Progenitor cell of endocrine pancreas (in vitro differentiated cells): ENCODE measurements around the gene PDSS1. TPM values are rescaled to one million over a fixed set of nuclear protein-coding genes. Genes with fewer than 3 reads are reported as not detected.

Experiments
- DNase-seq: peaks from one replicate; pipeline ENCODE4 v3.0.0; 2021; ENCODE audit warnings: low spot score; ENCODE audit not compliant: unreplicated experiment
- H3K27ac Mint-ChIP-seq: 2 replicates; pipeline ENCODE4 v1.8.0; 2021; ENCODE audit warnings: mild to moderate bottlenecking, moderate library complexity, mixed read lengths
- H3K27me3 Mint-ChIP-seq: 2 replicates; pipeline ENCODE4 v1.8.0; 2021; ENCODE audit warnings: mixed read lengths
- H3K36me3 Mint-ChIP-seq: 2 replicates; pipeline ENCODE4 v1.8.0; 2022; ENCODE audit warnings: mixed read lengths; ENCODE audit not compliant: insufficient read depth
- H3K4me1 Mint-ChIP-seq: 2 replicates; pipeline ENCODE4 v1.8.0; 2021; ENCODE audit warnings: low read depth, mixed read lengths
- H3K4me3 Mint-ChIP-seq: 2 replicates; pipeline ENCODE4 v1.8.0; 2021; ENCODE audit warnings: low read depth, mild to moderate bottlenecking, moderate library complexity, mixed read lengths
- H3K9me3 Mint-ChIP-seq: 2 replicates; pipeline ENCODE4 v1.8.0; 2021; ENCODE audit warnings: low read depth, mixed read lengths
- CTCF ChIP-seq: fragments of 200-600 bp; sonication (generic); IDR thresholded peaks from one replicate; pipeline ENCODE4 v1.5.0; 2021; ENCODE audit warnings: antibody characterized with exemption, mild to moderate bottlenecking; ENCODE audit not compliant: unreplicated experiment
- total RNA-seq: library from RNA; stranded (reverse); gene quantifications from 2 replicates; pipeline ENCODE4 v1.2.1, GENCODE V29; 2021

Gene PDSS1
- total RNA-seq, 1 donor from 2014 or later, result 14.4 TPM

GRCh38 chr10:26790221-26790995, 92.9 kb downstream of the PDSS1 start:
- DNase-seq, result no peak
- no peak for TF ChIP-seq CTCF
- peaks cover 18% of the 10 kb centered on the region for H3K36me3 Mint-ChIP-seq
- no peaks in the 10 kb centered on the region for H3K27me3 Mint-ChIP-seq
- H3K4me1 Mint-ChIP-seq, result no peaks in the 10 kb centered on the region
- H3K9me3 Mint-ChIP-seq, result peaks cover 13% of the 10 kb centered on the region
- H3K4me3 Mint-ChIP-seq, result no peak overlapping the region
- no peak overlapping the region for H3K27ac Mint-ChIP-seq

- DNase-seq, result no peak
- H3K27me3 Mint-ChIP-seq, result no peaks in the 10 kb centered on the region
- H3K4me1 Mint-ChIP-seq, result no peaks in the 10 kb centered on the region
- no peak for TF ChIP-seq CTCF
- peaks cover 22% of the 10 kb centered on the region for H3K36me3 Mint-ChIP-seq
- no peak overlapping the region for H3K27ac Mint-ChIP-seq
- peaks cover 27% of the 10 kb centered on the region for H3K9me3 Mint-ChIP-seq
- H3K4me3 Mint-ChIP-seq, result no peak overlapping the region
Observed at GRCh38 chr10:26792758-26793495, 95.4 kb downstream of the PDSS1 start.

Other genes starting within 250 kb of the PDSS1 start
- gene ABI1, start 163.3 kb downstream of the PDSS1 start, total RNA-seq, result 48.2 and 50.5 TPM in 2 replicates